GM23338 (cell line): ENCODE measurements around the gene LDHAL6A. TPM values are rescaled to one million over a fixed set of nuclear protein-coding genes. Genes with fewer than 3 reads are reported as not detected.

Experiments used
- ATAC-seq: fragments of 200-7000 bp; cut with Tn5 transposase; 3 replicates; pipeline ENCODE4 v1.9.1; 2020
- DNase-seq: peaks from one replicate; pipeline ENCODE4 v3.0.0-alpha.2; 2015; ENCODE audit warnings: low spot score
- H2AFZ ChIP-seq: fragments of 200-600 bp; sonication (generic); 2 replicates; pipeline ENCODE4 v1.8.0; 2016; ENCODE audit warnings: antibody characterized with exemption, mild to moderate bottlenecking, moderate library complexity
- H3F3A ChIP-seq: fragments of 200-600 bp; sonication (generic); replicated peaks from 2 replicates; pipeline ENCODE4 v1.8.0; 2017; ENCODE audit warnings: antibody characterized with exemption, mixed run types, low read depth
- H3K27ac ChIP-seq: fragments of 200-600 bp; sonication (generic); 2 replicates; pipeline ENCODE4 v1.6.1; 2016; ENCODE audit warnings: low read depth
- H3K27me3 ChIP-seq: fragments of 200-600 bp; sonication (generic); 2 replicates; pipeline ENCODE4 v1.8.0; 2016; ENCODE audit warnings: mild to moderate bottlenecking, mixed run types, moderate library complexity; ENCODE audit not compliant: insufficient read depth
- H3K36me3 ChIP-seq: fragments of 200-600 bp; sonication (generic); 2 replicates; pipeline ENCODE4 v1.8.0; 2016; ENCODE audit warnings: mild to moderate bottlenecking; ENCODE audit not compliant: insufficient read depth
- H3K4me1 ChIP-seq: fragments of 200-600 bp; sonication (generic); 2 replicates; pipeline ENCODE4 v1.8.0; 2016; ENCODE audit warnings: mild to moderate bottlenecking, moderate library complexity; ENCODE audit not compliant: insufficient read depth
- H3K4me2 ChIP-seq: fragments of 200-600 bp; sonication (generic); 2 replicates; pipeline ENCODE4 v1.7.1; 2017; ENCODE audit warnings: mixed run types
- H3K4me3 ChIP-seq: fragments of 200-600 bp; sonication (generic); 2 replicates; pipeline ENCODE4 v1.6.1; 2016; ENCODE audit warnings: mixed run types
- H3K79me2 ChIP-seq: fragments of 200-600 bp; sonication (generic); replicated peaks from 2 replicates; pipeline ENCODE4 v1.8.0; 2017; ENCODE audit warnings: mild to moderate bottlenecking; ENCODE audit not compliant: insufficient read depth
- H3K9me2 ChIP-seq: fragments of 200-600 bp; sonication (generic); 2 replicates; pipeline ENCODE4 v1.8.0; 2017; ENCODE audit not compliant: insufficient read depth
- H4K20me1 ChIP-seq: fragments of 200-600 bp; sonication (generic); replicated peaks from 2 replicates; pipeline ENCODE4 v1.8.0; 2017; ENCODE audit warnings: mild to moderate bottlenecking; ENCODE audit not compliant: insufficient read depth
- H3K27ac Mint-ChIP-seq: 2 replicates; pipeline ENCODE4 v1.8.0; 2020; ENCODE audit warnings: inconsistent platforms, mild to moderate bottlenecking, moderate library complexity, mixed read lengths
- H3K27me3 Mint-ChIP-seq: 3 replicates; pipeline ENCODE4 v1.8.0; 2022; ENCODE audit warnings: low read depth, mild to moderate bottlenecking, moderate library complexity, mixed read lengths, inconsistent platforms; ENCODE audit not compliant: insufficient read depth, poor library complexity
- H3K36me3 Mint-ChIP-seq: 3 replicates; pipeline ENCODE4 v1.8.0; 2021; ENCODE audit warnings: low read depth, mild to moderate bottlenecking, inconsistent platforms, moderate library complexity, mixed read lengths
- H3K4me1 Mint-ChIP-seq: 3 replicates; pipeline ENCODE4 v1.8.0; 2020; ENCODE audit warnings: mild to moderate bottlenecking, inconsistent platforms, mixed read lengths
- H3K4me3 Mint-ChIP-seq: 3 replicates; pipeline ENCODE4 v1.8.0; 2021; ENCODE audit warnings: moderate library complexity, mild to moderate bottlenecking, inconsistent platforms, mixed read lengths
- H3K9me3 Mint-ChIP-seq: 3 replicates; pipeline ENCODE4 v1.8.0; 2020; ENCODE audit warnings: moderate library complexity, mild to moderate bottlenecking, inconsistent platforms, mixed read lengths
- CREB1 ChIP-seq: fragments of 250-450 bp; sonication (Bioruptor Pico); IDR thresholded peaks from 2 replicates; pipeline ENCODE4 v1.5.0; 2020; ENCODE audit warnings: low read depth, mild to moderate bottlenecking, moderate library complexity
- CTCF ChIP-seq, 2 experiments: fragments of 200-600 bp in 1 of 2; sonication (generic) in 1 of 2; conservative IDR thresholded peaks; 2 replicates each; pipeline versions ENCODE4 v1.5.1 to v1.6.1; 2016 to 2017; ENCODE audit warnings: antibody characterized with exemption in 2 of 2, low read depth in 2 of 2, mild to moderate bottlenecking in 2 of 2, moderate library complexity in 1 of 2
- ETS1 ChIP-seq: IDR thresholded peaks from 2 replicates; pipeline ENCODE4 v1.6.1; 2016; ENCODE audit warnings: antibody characterized with exemption
- EZH2 ChIP-seq: fragments of 200-600 bp; sonication (generic); IDR thresholded peaks from one replicate; pipeline ENCODE4 v1.8.0; 2017; ENCODE audit warnings: antibody characterized with exemption, mild to moderate bottlenecking, low read depth; ENCODE audit not compliant: unreplicated experiment
- EZH2phosphoT487 ChIP-seq: fragments of 200-600 bp; sonication (generic); IDR thresholded peaks from one replicate; pipeline ENCODE4 v1.8.1; 2018; ENCODE audit warnings: antibody characterized with exemption; ENCODE audit not compliant: unreplicated experiment
- JUNB ChIP-seq: IDR thresholded peaks from one replicate; pipeline ENCODE4 v1.6.1; 2016; ENCODE audit warnings: antibody characterized with exemption; ENCODE audit not compliant: unreplicated experiment
- NANOG ChIP-seq: IDR thresholded peaks from 2 replicates; pipeline ENCODE4 v1.6.1; 2016; ENCODE audit warnings: antibody characterized with exemption, borderline replicate concordance
- POLR2AphosphoS5 ChIP-seq: IDR thresholded peaks from 2 replicates; pipeline ENCODE4 v1.6.1; 2016; ENCODE audit warnings: antibody characterized with exemption, low read depth
- STAT1 ChIP-seq: IDR thresholded peaks from one replicate; pipeline ENCODE4 v1.6.1; 2016; ENCODE audit warnings: antibody characterized with exemption; ENCODE audit not compliant: unreplicated experiment
- ZNF114 ChIP-seq: fragments of 250-450 bp; sonication (Bioruptor Pico); IDR thresholded peaks from 2 replicates; pipeline ENCODE4 v1.5.0; 2020; ENCODE audit warnings: mild to moderate bottlenecking, moderate library complexity
- ZNF331 ChIP-seq: fragments of 250-450 bp; sonication (Bioruptor Pico); IDR thresholded peaks from 2 replicates; pipeline ENCODE4 v1.5.0; 2020; ENCODE audit warnings: low read depth, mild to moderate bottlenecking, moderate library complexity
- ZNF462 ChIP-seq: fragments of 250-450 bp; sonication (Bioruptor Pico); IDR thresholded peaks from 2 replicates; pipeline ENCODE4 v1.5.0; 2020; ENCODE audit warnings: mild to moderate bottlenecking, moderate library complexity
- polyA plus RNA-seq: library from polyadenylated mRNA; unstranded; fragments of >200 nt; fragmentation: Nextera tagmentation; extraction: Ambion mirVana; gene quantifications from 2 replicates; pipeline ENCODE4 v1.2.1, GENCODE V29; 2016
- total RNA-seq: library from RNA; depleted of rRNA; stranded (reverse); fragments of >200 nt; shearing (Covaris generic); gene quantifications from 2 replicates; pipeline ENCODE4 v1.2.3, GENCODE V29; 2014
- TF ChIP-seq, protein P1 (sequence below): IDR thresholded peaks from one replicate; pipeline ENCODE4 v1.6.1; 2018; ENCODE audit warnings: antibody characterized with exemption; ENCODE audit not compliant: unreplicated experiment

The LDHAL6A gene
- total and polyA plus RNA-seq, 2 experiments from 2014 or later: 0.10 to 0.59 TPM

DNA sequence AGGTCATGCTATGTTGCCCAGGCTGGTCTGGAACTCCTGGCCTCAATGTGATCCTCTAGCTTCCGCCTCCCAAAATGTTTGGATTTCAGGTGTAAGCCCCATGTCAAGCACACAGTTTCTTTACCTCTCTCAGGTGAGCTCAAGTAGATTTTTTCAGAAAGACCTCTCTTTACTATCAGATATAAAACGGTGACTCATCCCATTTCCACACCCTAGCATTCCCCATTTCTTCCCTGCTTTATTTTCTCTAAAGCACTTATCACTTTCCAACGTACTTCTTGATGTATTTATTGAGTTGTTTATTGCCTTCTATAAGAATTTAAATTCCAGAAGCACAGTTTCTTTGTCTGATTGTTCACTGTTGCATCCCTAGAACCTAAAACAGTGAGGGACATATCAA is 67.4 kb downstream of the LDHAL6A start:
- H3K36me3 Mint-ChIP-seq: no peaks in the 10 kb centered on the region; the same call in 2 of the 3 replicates
- no peak overlapping the region for H3K27ac Mint-ChIP-seq

More for the DNA sequence above, 67.4 kb downstream of the LDHAL6A start:
- Histone ChIP-seq H3K4me2 (no peak overlapping the region), H3F3A (no peaks in the 10 kb centered on the region), H3K4me3 (no peak overlapping the region), H3K36me3 (no peaks in the 10 kb centered on the region), H3K27ac (no peak overlapping the region), H3K27me3 (no peaks in the 10 kb centered on the region), H3K9me2 (no peaks in the 10 kb centered on the region), H4K20me1 (no peaks in the 10 kb centered on the region; the same call in 1 of the 2 replicates), H3K4me1 (peaks cover 9% of the 10 kb centered on the region; the same call in 1 of the 2 replicates), H3K79me2 (peaks cover 61% of the 10 kb centered on the region), H2AFZ (no peak overlapping the region)
- no peak for ATAC-seq
- TF ChIP-seq, protein P1, sequence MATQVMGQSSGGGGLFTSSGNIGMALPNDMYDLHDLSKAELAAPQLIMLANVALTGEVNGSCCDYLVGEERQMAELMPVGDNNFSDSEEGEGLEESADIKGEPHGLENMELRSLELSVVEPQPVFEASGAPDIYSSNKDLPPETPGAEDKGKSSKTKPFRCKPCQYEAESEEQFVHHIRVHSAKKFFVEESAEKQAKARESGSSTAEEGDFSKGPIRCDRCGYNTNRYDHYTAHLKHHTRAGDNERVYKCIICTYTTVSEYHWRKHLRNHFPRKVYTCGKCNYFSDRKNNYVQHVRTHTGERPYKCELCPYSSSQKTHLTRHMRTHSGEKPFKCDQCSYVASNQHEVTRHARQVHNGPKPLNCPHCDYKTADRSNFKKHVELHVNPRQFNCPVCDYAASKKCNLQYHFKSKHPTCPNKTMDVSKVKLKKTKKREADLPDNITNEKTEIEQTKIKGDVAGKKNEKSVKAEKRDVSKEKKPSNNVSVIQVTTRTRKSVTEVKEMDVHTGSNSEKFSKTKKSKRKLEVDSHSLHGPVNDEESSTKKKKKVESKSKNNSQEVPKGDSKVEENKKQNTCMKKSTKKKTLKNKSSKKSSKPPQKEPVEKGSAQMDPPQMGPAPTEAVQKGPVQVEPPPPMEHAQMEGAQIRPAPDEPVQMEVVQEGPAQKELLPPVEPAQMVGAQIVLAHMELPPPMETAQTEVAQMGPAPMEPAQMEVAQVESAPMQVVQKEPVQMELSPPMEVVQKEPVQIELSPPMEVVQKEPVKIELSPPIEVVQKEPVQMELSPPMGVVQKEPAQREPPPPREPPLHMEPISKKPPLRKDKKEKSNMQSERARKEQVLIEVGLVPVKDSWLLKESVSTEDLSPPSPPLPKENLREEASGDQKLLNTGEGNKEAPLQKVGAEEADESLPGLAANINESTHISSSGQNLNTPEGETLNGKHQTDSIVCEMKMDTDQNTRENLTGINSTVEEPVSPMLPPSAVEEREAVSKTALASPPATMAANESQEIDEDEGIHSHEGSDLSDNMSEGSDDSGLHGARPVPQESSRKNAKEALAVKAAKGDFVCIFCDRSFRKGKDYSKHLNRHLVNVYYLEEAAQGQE: no peak
- TF ChIP-seq STAT1 (no peak), CREB1 (no peak), EZH2phosphoT487 (no peak), ETS1 (no peak), ZNF114 (CRISPR knock-in tag) (no peak), ZNF331 (CRISPR knock-in tag) (no peak), NANOG (no peak), CTCF (conservative IDR thresholded peaks at IDR 0.05; ENCODE audit: low read depth in 2 of 2) (no peak), JUNB (no peak), ZNF462 (CRISPR knock-in tag) (no peak), EZH2 (no peak), POLR2AphosphoS5 (no peak)
- Mint-ChIP-seq H3K9me3 (no peaks in the 10 kb centered on the region), H3K4me1 (0 out of 3 replicates have a peak, but pooled peaks cover 2% of the 10 kb centered on the region), H3K27me3 (peaks cover 6% of the 10 kb centered on the region), H3K4me3 (no peak overlapping the region)
- no peak for DNase-seq
